ENCODE data around the gene TMEM14C. TPM values are rescaled to one million over a fixed set of nuclear protein-coding genes. Genes with fewer than 3 reads are reported as not detected.

Gene TMEM14C
- total and polyA plus RNA-seq, 8 donors: 25.4 to 79.0 (median 38.0) TPM

GRCh38 chr6:10721850-10722569 lies 860 bp upstream of the TMEM14C start:
- Histone ChIP-seq H3K27ac (peak overlapping the region; percentile 46 to 83 (median 70)), H3K4me1 (peaks cover 0 to 10% (median 7%) of the 10 kb centered on the region in 3 donors), H3K27me3 (no peaks in the 10 kb centered on the region), H3K4me3 (peak overlapping the region; percentile 43 to 76 (median 61)), H3K36me3 (peaks cover 0 to 12% (median 0%) of the 10 kb centered on the region in 3 donors), H3K9me3 (no peaks in the 10 kb centered on the region)
- no peak for TF ChIP-seq CTCF (IDR thresholded peaks at IDR 0.05)
- 89% methylated on average over 11 of the region's 11 CpGs for WGBS, 2 donors
- DNase-seq (no peak), ATAC-seq (no peak), FAIRE-seq (no peak)
- intact Hi-C loops (cut with DNase I): no loop called here

- no peak for FAIRE-seq
- H3K36me3 ChIP-seq: peaks cover 0 to 12% (median 0%) of the 10 kb centered on the region in 3 donors
- ATAC-seq: no peak
- peaks cover 0 to 10% (median 7%) of the 10 kb centered on the region in 3 donors for H3K4me1 ChIP-seq
- H3K9me3 ChIP-seq: no peaks in the 10 kb centered on the region
- no peak for TF ChIP-seq CTCF (IDR thresholded peaks at IDR 0.05)
- peak overlapping the region; percentile 46 to 83 (median 70) for H3K27ac ChIP-seq
- no peaks in the 10 kb centered on the region for H3K27me3 ChIP-seq
- WGBS, 2 donors: 2 to 3% methylated on average over 6 of the region's 6 CpGs
- intact Hi-C loops (cut with DNase I): no loop called here
- DNase-seq: no peak
- H3K4me3 ChIP-seq: peak overlapping the region; percentile 43 to 76 (median 61)
Observed at GRCh38 chr6:10722570-10722819, 375 bp upstream of the TMEM14C start.

GRCh38 chr6:10723567-10723881 lies 654 bp downstream of the TMEM14C start:
- peaks cover 0 to 10% (median 7%) of the 10 kb centered on the region in 3 donors for H3K4me1 ChIP-seq
- DNase-seq (peak in 1 of 6 donors; percentile 21), FAIRE-seq (no peak), ATAC-seq (peak; percentile 2 to 13 (median 6))
- H3K27ac ChIP-seq: peak overlapping the region in 3 of 4 donors; percentile 71 to 83 (median 73)
- TF ChIP-seq CTCF (IDR thresholded peaks at IDR 0.05): no peak
- intact Hi-C loops (cut with DNase I): no loop called here
- H3K27me3 ChIP-seq: no peaks in the 10 kb centered on the region
- peaks cover 0 to 12% (median 0%) of the 10 kb centered on the region in 3 donors for H3K36me3 ChIP-seq
- peak overlapping the region; percentile 43 to 76 (median 61) for H3K4me3 ChIP-seq
- whole genome bisulfite sequencing, 2 donors: 22 to 23% methylated on average over 7 of the region's 7 CpGs
- H3K9me3 ChIP-seq: no peaks in the 10 kb centered on the region

GRCh38 chr6:10725044-10725443 lies 2.2 kb downstream of the TMEM14C start:
- no peak overlapping the region for H3K4me3 ChIP-seq
- TF ChIP-seq CTCF (IDR thresholded peaks at IDR 0.05): no peak
- H3K27me3 ChIP-seq: no peaks in the 10 kb centered on the region
- no peaks in the 10 kb centered on the region for H3K9me3 ChIP-seq
- intact Hi-C loops (cut with DNase I): no loop called here
- FAIRE-seq (no peak), DNase-seq (no peak), ATAC-seq (no peak)
- 42 to 57% methylated on average over 6 of the region's 6 CpGs for WGBS, 2 donors
- no peak overlapping the region for H3K27ac ChIP-seq
- H3K36me3 ChIP-seq: peaks cover 0 to 24% (median 3%) of the 10 kb centered on the region in 3 donors
- H3K4me1 ChIP-seq: peaks cover 0 to 10% (median 7%) of the 10 kb centered on the region in 3 donors

- no peaks in the 10 kb centered on the region for H3K27me3 ChIP-seq
- 79 to 82% methylated on average over 9 of the region's 9 CpGs for WGBS, 2 donors
- intact Hi-C loops (cut with DNase I): no loop called here
- H3K4me3 ChIP-seq: no peak overlapping the region
- H3K4me1 ChIP-seq: peaks cover 0 to 10% (median 7%) of the 10 kb centered on the region in 3 donors
- no peak for TF ChIP-seq CTCF (IDR thresholded peaks at IDR 0.05)
- DNase-seq: no peak
- peaks cover 0 to 28% (median 6%) of the 10 kb centered on the region in 3 donors for H3K36me3 ChIP-seq
- FAIRE-seq: no peak
- ATAC-seq: no peak
- H3K9me3 ChIP-seq: no peaks in the 10 kb centered on the region
- H3K27ac ChIP-seq: no peak overlapping the region
Observed at GRCh38 chr6:10725716-10726115, 2.8 kb downstream of the TMEM14C start.
